Stimulated activated naive CD8-positive, alpha-beta T cell treated with anti-CD3 and anti-CD28 coated beads, Interleukin-15, Interleukin-2, amounts not matched to agents 100 U/mL and 50 U/mL, for 24 hours (primary cell): ENCODE data around the gene SEC62.
A peak's percentile ranks its signal among the peaks of the same experiment; 100 is the strongest.
"Not testable (repeated sequence)": the region's sequence is repeated elsewhere in the genome, so short reads cannot be mapped to it uniquely, and the experiment has no call there.

Experiments
- ATAC-seq: fragments of 150-1000 bp; cut with Tn5 transposase; one replicate; pipeline ENCODE4 v1.10.0; 2021
- DNase-seq: peaks from one replicate; pipeline ENCODE4 v3.0.0; 2021

The SEC62 gene

GRCh38 chr3:170016057-170016456 is 49.5 kb downstream of the SEC62 start:
- ATAC-seq (no peak), DNase-seq (no peak)

GRCh38 chr3:170019306-170019705 is 52.7 kb downstream of the SEC62 start:
- ATAC-seq = not testable (repeated sequence)

GRCh38 chr3:170021083-170021482 is 54.5 kb downstream of the SEC62 start:
- DNase-seq (no peak), ATAC-seq (peak; percentile 43)

More at GRCh38 chr3:170019306-170019705, 52.7 kb downstream of the SEC62 start:
- DNase-seq = not testable (repeated sequence)

GRCh38 chr3:170022336-170022735 is 55.7 kb downstream of the SEC62 start:
- ATAC-seq = no peak

GRCh38 chr3:170023165-170023564 is 56.6 kb downstream of the SEC62 start:
- DNase-seq = no peak
- no peak for ATAC-seq

More at GRCh38 chr3:170022336-170022735, 55.7 kb downstream of the SEC62 start:
- DNase-seq = no peak

GRCh38 chr3:170024581-170024980 is 58.0 kb downstream of the SEC62 start:
- ATAC-seq (no peak), DNase-seq (no peak)

- DNase-seq (no peak), ATAC-seq (no peak)
These were observed 60.9 kb downstream of the SEC62 start for GRCh38 chr3:170027233-170028102.

- DNase-seq (peak; percentile 28), ATAC-seq (peak; percentile 58)
These were observed 66.9 kb downstream of the SEC62 start for GRCh38 chr3:170033489-170033888.

- peak; percentile 91 for ATAC-seq
- peak; percentile 89 for DNase-seq
These were observed 71.1 kb downstream of the SEC62 start, which contains the start of gene GPR160 for GRCh38 chr3:170037463-170038433. TSS of gene GPR160 (plus strand) at chr3:170037995. CDS start at chr3:170083973, 45,978 bp downstream.

- DNase-seq = peak; percentile 23
- no peak for ATAC-seq
These were observed 72.0 kb downstream of the SEC62 start for GRCh38 chr3:170038434-170039110.

GRCh38 chr3:170040418-170040817 is 73.8 kb downstream of the SEC62 start:
- DNase-seq (no peak), ATAC-seq (no peak)

GRCh38 chr3:170043506-170043905 is 76.9 kb downstream of the SEC62 start:
- no peak for ATAC-seq
- DNase-seq = no peak

- DNase-seq = no peak
These were observed 77.7 kb downstream of the SEC62 start for GRCh38 chr3:170044271-170044670.

GRCh38 chr3:170044795-170045244 is 78.2 kb downstream of the SEC62 start:
- ATAC-seq (peak; percentile 16), DNase-seq (no peak)

More at GRCh38 chr3:170044271-170044670, 77.7 kb downstream of the SEC62 start:
- no peak for ATAC-seq

- ATAC-seq (no peak), DNase-seq (no peak)
These were observed 79.9 kb downstream of the SEC62 start for GRCh38 chr3:170046269-170047132.

GRCh38 chr3:170047133-170047404 is 80.5 kb downstream of the SEC62 start:
- DNase-seq (no peak), ATAC-seq (no peak)
